H9 (cell line): Measurements from ENCODE around the gene ADCY5. TPM values are rescaled to one million over a fixed set of nuclear protein-coding genes. Genes with fewer than 3 reads are reported as not detected.

ENCODE experiments used
- DNase-seq: peaks from one replicate; pipeline ENCODE4 v3.0.0-alpha.2; 2017
- H2AFZ ChIP-seq: one replicate; pipeline ENCODE4 v1.6.1; 2013; ENCODE audit warnings: mild to moderate bottlenecking, low read length, control low read depth, moderate library complexity
- H2AK5ac ChIP-seq: 2 replicates; pipeline ENCODE4 v1.6.1; 2013; ENCODE audit warnings: low read length, control low read depth, mixed read lengths; ENCODE audit not compliant: insufficient read length
- H2BK120ac ChIP-seq: one replicate; pipeline ENCODE4 v1.6.1; 2013; ENCODE audit warnings: low read depth, mild to moderate bottlenecking, low read length, control low read depth, inconsistent platforms; ENCODE audit not compliant: poor library complexity, severe bottlenecking
- H2BK12ac ChIP-seq: 2 replicates; pipeline ENCODE4 v1.6.1; 2013; ENCODE audit warnings: low read length, control low read depth, mixed read lengths, low read depth; ENCODE audit not compliant: insufficient read length
- H2BK15ac ChIP-seq: 2 replicates; pipeline ENCODE4 v1.6.1; 2013; ENCODE audit warnings: low read depth, low read length, control low read depth
- H2BK20ac ChIP-seq: one replicate; pipeline ENCODE4 v1.6.1; 2013; ENCODE audit warnings: low read depth, mild to moderate bottlenecking, low read length, control low read depth, inconsistent platforms; ENCODE audit not compliant: poor library complexity, severe bottlenecking
- H2BK5ac ChIP-seq: 2 replicates; pipeline ENCODE4 v1.6.1; 2013; ENCODE audit warnings: low read length, control low read depth, mixed read lengths; ENCODE audit not compliant: insufficient read length
- H3K14ac ChIP-seq: 2 replicates; pipeline ENCODE4 v1.6.1; 2013; ENCODE audit warnings: low read length, control low read depth; ENCODE audit not compliant: insufficient read depth
- H3K18ac ChIP-seq: 2 replicates; pipeline ENCODE4 v1.6.1; 2013; ENCODE audit warnings: low read depth, mild to moderate bottlenecking, mixed read lengths, low read length, control low read depth; ENCODE audit not compliant: insufficient read length
- H3K23ac ChIP-seq: 2 replicates; pipeline ENCODE4 v1.6.1; 2013; ENCODE audit warnings: low read length, control low read depth, mixed read lengths, low read depth; ENCODE audit not compliant: insufficient read length
- H3K23me2 ChIP-seq: 2 replicates; pipeline ENCODE4 v1.6.1; 2013; ENCODE audit warnings: low read depth, mild to moderate bottlenecking, mixed read lengths, low read length, control low read depth; ENCODE audit not compliant: insufficient read length, poor library complexity, severe bottlenecking
- H3K27ac ChIP-seq: 2 replicates; pipeline ENCODE4 v1.5.1; 2013; ENCODE audit warnings: low read length, control low read depth, mixed read lengths, low read depth; ENCODE audit not compliant: insufficient read length
- H3K27me3 ChIP-seq: 2 replicates; pipeline ENCODE4 v1.6.1; 2013; ENCODE audit warnings: low read length, control low read depth, inconsistent platforms; ENCODE audit not compliant: insufficient read depth
- H3K4ac ChIP-seq: 2 replicates; pipeline ENCODE4 v1.6.1; 2013; ENCODE audit warnings: low read depth, mild to moderate bottlenecking, control low read depth, inconsistent platforms, low read length, moderate library complexity
- H3K4me1 ChIP-seq: 2 replicates; pipeline ENCODE4 v1.6.1; 2013; ENCODE audit warnings: low read length, control low read depth, inconsistent platforms; ENCODE audit not compliant: insufficient read depth
- H3K4me2 ChIP-seq: 2 replicates; pipeline ENCODE4 v1.6.1; 2013; ENCODE audit warnings: low read length, control low read depth, mixed read lengths; ENCODE audit not compliant: insufficient read length, insufficient read depth
- H3K56ac ChIP-seq: 2 replicates; pipeline ENCODE4 v1.6.1; 2013; ENCODE audit warnings: low read depth, mild to moderate bottlenecking, mixed read lengths, low read length, control low read depth; ENCODE audit not compliant: insufficient read length
- H3K79me1 ChIP-seq: 2 replicates; pipeline ENCODE4 v1.6.1; 2013; ENCODE audit warnings: low read depth, mild to moderate bottlenecking, moderate library complexity, low read length, control low read depth, inconsistent platforms; ENCODE audit not compliant: insufficient read depth, poor library complexity, severe bottlenecking
- H3K79me2 ChIP-seq: 2 replicates; pipeline ENCODE4 v1.6.1; 2013; ENCODE audit warnings: low read length, control low read depth, inconsistent platforms; ENCODE audit not compliant: insufficient read depth
- H3K9ac ChIP-seq: 2 replicates; pipeline ENCODE4 v1.6.1; 2013; ENCODE audit warnings: low read length, control low read depth, mixed read lengths; ENCODE audit not compliant: insufficient read length; ENCODE audit errors: extremely low read depth
- H3K9me3 ChIP-seq: one replicate; pipeline ENCODE4 v1.6.1; 2013; ENCODE audit warnings: low read depth, low read length, inconsistent platforms; ENCODE audit not compliant: control insufficient read depth
- H3T11ph ChIP-seq: one replicate; pipeline ENCODE4 v1.6.1; 2013; ENCODE audit warnings: mild to moderate bottlenecking, low read length, control low read depth, inconsistent platforms
- H4K20me1 ChIP-seq: one replicate; pipeline ENCODE4 v1.6.1; 2013; ENCODE audit not compliant: control insufficient read depth, insufficient read length, insufficient read depth
- H4K5ac ChIP-seq: 2 replicates; pipeline ENCODE4 v1.6.1; 2013; ENCODE audit warnings: low read depth, mild to moderate bottlenecking, mixed read lengths, low read length, control low read depth; ENCODE audit not compliant: insufficient read length
- H4K8ac ChIP-seq: replicated peaks from 2 replicates; pipeline ENCODE4 v1.6.1; 2013; ENCODE audit warnings: low read length, control low read depth, mixed read lengths, low read depth; ENCODE audit not compliant: insufficient read length
- H4K91ac ChIP-seq: 2 replicates; pipeline ENCODE4 v1.6.1; 2013; ENCODE audit warnings: low read depth, mild to moderate bottlenecking, moderate library complexity, mixed read lengths, low read length, control low read depth; ENCODE audit not compliant: insufficient read length
- H3K27ac Mint-ChIP-seq, 3 experiments: 2 replicates in 2 of 3; 3 replicates in 1 of 3; pipeline ENCODE4 v1.8.0; 2020 to 2021; ENCODE audit warnings: mixed read lengths in 3 of 3, mild to moderate bottlenecking in 1 of 3, moderate library complexity in 1 of 3
- H3K27me3 Mint-ChIP-seq: 2 replicates; pipeline ENCODE4 v1.8.0; 2021; ENCODE audit warnings: low read depth, mild to moderate bottlenecking, moderate library complexity, mixed read lengths
- H3K36me3 Mint-ChIP-seq, 3 experiments: 2 replicates in 2 of 3; 3 replicates in 1 of 3; pipeline ENCODE4 v1.8.0; 2020 to 2021; ENCODE audit warnings: low read depth in 3 of 3, mixed read lengths in 3 of 3; ENCODE audit not compliant: insufficient read depth in 1 of 3
- H3K4me1 Mint-ChIP-seq, 2 experiments: 2 replicates each; pipeline ENCODE4 v1.8.0; 2020; ENCODE audit warnings: mixed read lengths in 2 of 2
- H3K4me3 Mint-ChIP-seq, 2 experiments: 2 replicates in 1 of 2; 3 replicates in 1 of 2; pipeline ENCODE4 v1.8.0; 2020 to 2021; ENCODE audit warnings: mild to moderate bottlenecking in 2 of 2, mixed read lengths in 2 of 2, moderate library complexity in 1 of 2
- H3K9me3 Mint-ChIP-seq, 2 experiments: 2 replicates in 1 of 2; 3 replicates in 1 of 2; pipeline ENCODE4 v1.8.0; 2020; ENCODE audit warnings: mild to moderate bottlenecking in 2 of 2, mixed read lengths in 2 of 2, moderate library complexity in 1 of 2
- CTCF ChIP-seq: fragments of 200-600 bp; sonication (generic); conservative IDR thresholded peaks from 3 replicates; pipeline ENCODE4 v1.8.0; 2021; ENCODE audit warnings: antibody characterized with exemption, mild to moderate bottlenecking
- WGBS: extraction: QIAGEN DNeasy Blood & Tissue Kit; methylation state at CpG from one replicate; pipeline ENCODE4 v1.1.7; 2013; ENCODE audit warnings: missing lambda C conversion rate, low lambda C conversion rate, mixed read lengths; ENCODE audit not compliant: insufficient read length; ENCODE audit errors: extremely low coverage; 5-methylcytosine and 5-hydroxymethylcytosine counted together
- total RNA-seq: library from RNA; stranded (reverse); gene quantifications from 2 replicates; pipeline ENCODE4 v1.2.1, GENCODE V29; 2021

The ADCY5 gene
- total RNA-seq, 1 experiment from 2014 or later = 5.0 TPM

- no peak for DNase-seq
- Histone ChIP-seq H2AFZ (no peak overlapping the region), H3K9ac (no peak overlapping the region), H2BK120ac (no peak overlapping the region), H3K27me3 (no peaks in the 10 kb centered on the region), H3K56ac (no peak overlapping the region), H4K5ac (no peak overlapping the region), H3K18ac (no peak overlapping the region), H3K27ac (no peak overlapping the region), H3K4me2 (no peak overlapping the region), H2BK12ac (no peak overlapping the region), H3K14ac (no peak overlapping the region), H2BK15ac (no peak overlapping the region), H3K4ac (no peak overlapping the region), H3K23me2 (no peaks in the 10 kb centered on the region), H4K20me1 (no peaks in the 10 kb centered on the region), H3K23ac (no peak overlapping the region), H2AK5ac (no peak overlapping the region), H4K8ac (no peak overlapping the region), H3K79me2 (no peaks in the 10 kb centered on the region), H3T11ph (no peak overlapping the region), H3K4me1 (peaks cover 10% of the 10 kb centered on the region; the same call in 1 of the 2 replicates), H3K79me1 (no peaks in the 10 kb centered on the region), H2BK5ac (no peak overlapping the region), H2BK20ac (no peak overlapping the region), H4K91ac (no peak overlapping the region), H3K9me3 (no peaks in the 10 kb centered on the region)
- Mint-ChIP-seq H3K9me3 (no peaks in the 10 kb centered on the region), H3K27me3 (no peaks in the 10 kb centered on the region), H3K4me1 (peaks cover 25% of the 10 kb centered on the region in 2 experiments), H3K36me3 (peaks cover 0 to 7% (median 7%) of the 10 kb centered on the region in 3 experiments; a peak in 4 of 7 replicates), H3K27ac (no peak overlapping the region), H3K4me3 (no peak overlapping the region)
- no peak for TF ChIP-seq CTCF
- no CpG with 5 or more reads among the region's 3 CpGs for WGBS
Observed at GRCh38 chr3:123275691-123276090, 173.2 kb downstream of the ADCY5 start.
